SK-N-SH (cell line): Measurements from ENCODE around the gene SIRPA. TPM values are rescaled to one million over a fixed set of nuclear protein-coding genes. Genes with fewer than 3 reads are reported as not detected.

ENCODE experiments used
- CTCF ChIA-PET: fragments of 300-600, 350-600 bp; formaldehyde crosslinking; extraction: SDS; loops from one replicate; lab custom pipeline; 2021; lab: Yijun Ruan, JAX
- POLR2A ChIA-PET: fragments of 350-600 bp; sonication (Branson Sonifier 250); formaldehyde crosslinking; extraction: SDS; loops from one replicate; lab custom pipeline; 2020; ENCODE audit warnings: antibody characterized with exemption, inconsistent platforms; lab: Yijun Ruan, JAX
- DNase-seq: peaks from one replicate; pipeline ENCODE4 v3.0.0; 2012
- H2AFZ ChIP-seq: fragments of 200-600 bp; sonication (generic); 2 replicates; pipeline ENCODE4 v1.8.1; 2016; ENCODE audit warnings: antibody characterized with exemption, mild to moderate bottlenecking, low read depth
- H3F3A ChIP-seq: fragments of 200-600 bp; sonication (generic); replicated peaks from 2 replicates; pipeline ENCODE3; 2016; ENCODE audit warnings: antibody characterized with exemption, mild to moderate bottlenecking; ENCODE audit not compliant: insufficient read depth
- H3K27ac ChIP-seq, 2 experiments: fragments of 200-500 bp in 1 of 2; fragments of 200-600 bp in 1 of 2; sonication (Bioruptor generic) in 1 of 2; sonication (generic), shearing (Covaris generic) in 1 of 2; 2 replicates each; pipeline versions ENCODE4 v1.5.1 to v1.6.1; 2014 to 2016; ENCODE audit warnings: low read depth in 2 of 2, inconsistent platforms in 1 of 2, low read length in 1 of 2, mild to moderate bottlenecking in 1 of 2, mixed read lengths in 1 of 2
- H3K27me3 ChIP-seq: fragments of 200-600 bp; sonication (generic), shearing (Covaris generic); 2 replicates; pipeline ENCODE4 v1.6.1; 2016; ENCODE audit warnings: mixed run types; ENCODE audit not compliant: insufficient read depth
- H3K36me3 ChIP-seq, 2 experiments: fragments of 200-500 bp in 1 of 2; fragments of 200-600 bp in 1 of 2; sonication (Bioruptor generic) in 1 of 2; sonication (generic) in 1 of 2; replicated peaks in 1 of 2; 2 replicates each; pipeline versions ENCODE3 to v1.5.1; 2014 to 2016; ENCODE audit warnings: low read length in 1 of 2, mild to moderate bottlenecking in 1 of 2; ENCODE audit not compliant: insufficient read depth in 2 of 2, control insufficient read depth in 1 of 2
- H3K4me1 ChIP-seq, 2 experiments: fragments of 200-500 bp in 1 of 2; fragments of 200-600 bp in 1 of 2; sonication (Bioruptor generic) in 1 of 2; sonication (generic), shearing (Covaris generic) in 1 of 2; 2 replicates each; pipeline versions ENCODE4 v1.5.1 to v1.6.1; 2014 to 2016; ENCODE audit warnings: low read depth in 1 of 2, low read length in 1 of 2, mixed run types in 1 of 2; ENCODE audit not compliant: insufficient read depth in 2 of 2, control insufficient read depth in 1 of 2
- H3K4me2 ChIP-seq: fragments of 200-600 bp; sonication (generic), shearing (Covaris generic); 2 replicates; pipeline ENCODE4 v1.6.1; 2017; ENCODE audit warnings: mixed run types
- H3K4me3 ChIP-seq, 2 experiments: fragments of 200-500 bp in 1 of 2; fragments of 200-600 bp in 1 of 2; sonication (Bioruptor generic) in 1 of 2; sonication (generic), shearing (Covaris generic) in 1 of 2; 2 replicates each; pipeline versions ENCODE4 v1.5.1 to v1.8.1; 2014 to 2016; ENCODE audit warnings: low read depth in 2 of 2, inconsistent platforms in 1 of 2, low read length in 1 of 2, mild to moderate bottlenecking in 1 of 2, mixed read lengths in 1 of 2, moderate library complexity in 1 of 2
- H3K79me2 ChIP-seq: fragments of 200-600 bp; sonication (generic); 2 replicates; pipeline ENCODE4 v1.8.1; 2017; ENCODE audit warnings: mild to moderate bottlenecking; ENCODE audit not compliant: insufficient read depth
- H3K9ac ChIP-seq: fragments of 200-600 bp; sonication (generic); 2 replicates; pipeline ENCODE4 v1.6.1; 2017; ENCODE audit warnings: mixed run types
- H3K9me2 ChIP-seq: fragments of 200-600 bp; sonication (generic); 2 replicates; pipeline ENCODE4 v1.6.1; 2017; ENCODE audit warnings: mixed run types
- H3K9me3 ChIP-seq: fragments of 200-600 bp; sonication (generic); 2 replicates; pipeline ENCODE4 v1.6.1; 2017; ENCODE audit warnings: mixed run types, mild to moderate bottlenecking, moderate library complexity
- H4K20me1 ChIP-seq: fragments of 200-600 bp; sonication (generic); 2 replicates; pipeline ENCODE4 v1.6.1; 2017; ENCODE audit warnings: mild to moderate bottlenecking, mixed run types; ENCODE audit not compliant: insufficient read depth
- CHD2 ChIP-seq: fragments of 150-350 bp; IDR thresholded peaks from 2 replicates; pipeline ENCODE4 v1.6.1; 2018; ENCODE audit warnings: low read length; ENCODE audit not compliant: partially characterized antibody
- ELF1 ChIP-seq: IDR thresholded peaks from 2 replicates; pipeline ENCODE4 v1.4.0; 2012
- EP300 ChIP-seq, 2 experiments: IDR thresholded peaks; 2 replicates each; pipeline versions ENCODE4 v1.4.0 to v1.6.1; 2012; ENCODE audit warnings: borderline replicate concordance in 1 of 2, low read depth in 1 of 2, low read length in 1 of 2
- FOXJ3 ChIP-seq: sonication (generic); formaldehyde crosslinking; IDR thresholded peaks from 2 replicates; pipeline ENCODE4 v1.5.1; 2020; ENCODE audit warnings: mild to moderate bottlenecking, missing genetic modification reagents
- GABPA ChIP-seq: IDR thresholded peaks from 2 replicates; pipeline ENCODE4 v1.4.0; 2012; ENCODE audit warnings: low read depth, mild to moderate bottlenecking
- NRF1 ChIP-seq: IDR thresholded peaks from 2 replicates; pipeline ENCODE4 v1.6.1; 2012; ENCODE audit warnings: low read depth, mild to moderate bottlenecking, low read length
- PBX3 ChIP-seq: IDR thresholded peaks from 2 replicates; pipeline ENCODE4; 2012
- POLR2AphosphoS5 ChIP-seq: IDR thresholded peaks from 2 replicates; pipeline ENCODE4 v1.6.1; 2012; ENCODE audit warnings: low read depth, low read length
- RCOR1 ChIP-seq: fragments of 150-350 bp; IDR thresholded peaks from 2 replicates; pipeline ENCODE4 v1.6.1; 2017; ENCODE audit warnings: antibody characterized with exemption, low read length
- REST ChIP-seq: IDR thresholded peaks from 2 replicates; pipeline ENCODE4 v1.6.1; 2012; ENCODE audit warnings: mild to moderate bottlenecking, low read depth, low read length, moderate library complexity
- SMC3 ChIP-seq: IDR thresholded peaks from 2 replicates; pipeline ENCODE4 v1.6.1; 2012; ENCODE audit warnings: low read depth, low read length, improper control_type of control experiment
- TCF12 ChIP-seq: IDR thresholded peaks from 2 replicates; pipeline ENCODE4 v1.4.0; 2012
- TEAD4 ChIP-seq: IDR thresholded peaks from 2 replicates; pipeline ENCODE4 v1.4.0; 2012; ENCODE audit warnings: mild to moderate bottlenecking, borderline replicate concordance; ENCODE audit not compliant: insufficient read depth
- USF1 ChIP-seq: IDR thresholded peaks from 2 replicates; pipeline ENCODE4 v1.4.0; 2012; ENCODE audit warnings: low read depth, borderline replicate concordance
- YY1 ChIP-seq: IDR thresholded peaks from 2 replicates; pipeline ENCODE4 v1.4.0; 2012; ENCODE audit warnings: low read depth, mild to moderate bottlenecking
- WGBS: methylation state at CpG from one replicate; pipeline ENCODE4 v1.1.6; 2017; ENCODE audit warnings: low lambda C conversion rate; 5-methylcytosine and 5-hydroxymethylcytosine counted together
- polyA plus RNA-seq, 3 experiments: library from polyadenylated mRNA; depleted of rRNA; stranded (reverse); fragments of >200 nt; gene quantifications; 2 replicates each; pipeline ENCODE4 v1.2.3, GENCODE V29; 2012

Gene SIRPA
- polyA plus RNA-seq, 1 of the 3 experiments (the other 2 are of a cell fraction), result 9.1 TPM

GRCh38 chr20:1879934-1880333, 15.3 kb upstream of the SIRPA start:
- Histone ChIP-seq H3K4me2 (no peak overlapping the region), H3K4me3 (no peak overlapping the region), H3K9me2 (no peaks in the 10 kb centered on the region), H2AFZ (no peak overlapping the region), H4K20me1 (no peaks in the 10 kb centered on the region), H3K4me1 (peaks cover 0 to 27% of the 10 kb centered on the region in 2 experiments; a peak in 1 of 4 replicates), H3K9ac (no peak overlapping the region), H3F3A (no peaks in the 10 kb centered on the region), H3K27me3 (no peaks in the 10 kb centered on the region)
- no peak for DNase-seq
- POLR2A ChIA-PET, result no interaction called here
- TF ChIP-seq USF1 (no peak), TEAD4 (no peak)
- TF ChIP-seq, all 33 proteins: peak for 0
- Histone ChIP-seq H3K9me3 (no peaks in the 10 kb centered on the region), H3K36me3 (no peaks in the 10 kb centered on the region), H3K27ac (no peak overlapping the region), H3K79me2 (no peaks in the 10 kb centered on the region)
- 49% methylated on average over 4 of the region's 4 CpGs for WGBS
- CTCF ChIA-PET, result interaction anchor here (1.5 kb wide), 1 partner anchor 20 kb away, joined by 4 read pairs; no protein-coding TSS in a partner anchor

- Histone ChIP-seq H4K20me1 (no peaks in the 10 kb centered on the region), H3K9ac (no peak overlapping the region), H3K4me3 (no peak overlapping the region), H3K36me3 (no peaks in the 10 kb centered on the region), H3K79me2 (no peaks in the 10 kb centered on the region), H3K27ac (no peak overlapping the region), H3K4me1 (peaks cover 0 to 20% of the 10 kb centered on the region in 2 experiments; a peak in 1 of 4 replicates), H3K9me2 (no peaks in the 10 kb centered on the region), H2AFZ (no peak overlapping the region), H3K9me3 (no peaks in the 10 kb centered on the region), H3K4me2 (no peak overlapping the region), H3K27me3 (no peaks in the 10 kb centered on the region), H3F3A (no peaks in the 10 kb centered on the region)
- 73% methylated on average over 6 of the region's 6 CpGs for WGBS
- no peak for DNase-seq
- ChIA-PET POLR2A (no interaction called here), CTCF (no interaction called here)
- TF ChIP-seq POLR2AphosphoS5 (no peak), RCOR1 (no peak), GABPA (no peak), TCF12 (no peak), ELF1 (no peak), USF1 (no peak), YY1 (no peak), NRF1 (no peak)
Observed at GRCh38 chr20:1880529-1881239, 14.5 kb upstream of the SIRPA start.

GRCh38 chr20:1881240-1881835, 13.9 kb upstream of the SIRPA start:
- Histone ChIP-seq H3K36me3 (no peaks in the 10 kb centered on the region), H4K20me1 (no peaks in the 10 kb centered on the region), H3K27me3 (no peaks in the 10 kb centered on the region), H3K4me2 (no peak overlapping the region), H2AFZ (no peak overlapping the region), H3K9me2 (no peaks in the 10 kb centered on the region)
- CTCF ChIA-PET, result no interaction called here
- TF ChIP-seq POLR2AphosphoS5, result no peak
- no peak for TF ChIP-seq CHD2
- no peak for TF ChIP-seq FOXJ3 (CRISPR knock-in tag)
- TF ChIP-seq PBX3, result no peak
- TF ChIP-seq SMC3, result no peak
- TF ChIP-seq RCOR1, result no peak
- TF ChIP-seq REST, result no peak
- no peak for TF ChIP-seq EP300 (IDR thresholded peaks at IDR 0.05; ENCODE audit: borderline replicate concordance in 1 of 2, low read depth in 1 of 2, low read length in 1 of 2)
- TF ChIP-seq, all 33 proteins: peak for 0
- no peak overlapping the region for H3K9ac ChIP-seq
- H3F3A ChIP-seq, result no peaks in the 10 kb centered on the region
- POLR2A ChIA-PET, result no interaction called here
- no peaks in the 10 kb centered on the region for H3K79me2 ChIP-seq
- H3K27ac ChIP-seq, result no peak overlapping the region
- DNase-seq, result no peak
- 73% methylated on average over 5 of the region's 12 CpGs for WGBS
- H3K9me3 ChIP-seq, result no peaks in the 10 kb centered on the region
- H3K4me3 ChIP-seq, result no peak overlapping the region
- H3K4me1 ChIP-seq, result peaks cover 0 to 14% of the 10 kb centered on the region in 2 experiments; a peak in 1 of 4 replicates
